Adrenal gland (tissue), 12 donors: Measurements from ENCODE around the gene SDR42E2. TPM values are rescaled to one million over a fixed set of nuclear protein-coding genes. Genes with fewer than 3 reads are reported as not detected.

Experiments
- DNase-seq, 7 donors: peaks; one replicate each; pipeline ENCODE4 v3.0.0-alpha.2; 2019 to 2020
- H3K27ac ChIP-seq, 5 donors: fragments of 200-600 bp; sonication (generic) in 4 of 5; 1 replicate in 3 of 5; 2 replicates in 2 of 5; pipeline versions ENCODE4 v1.5.1 to v1.8.0; 2016 to 2020; ENCODE audit warnings: mild to moderate bottlenecking in 1 of 5
- H3K27me3 ChIP-seq: fragments of 200-600 bp; 2 replicates; pipeline ENCODE4 v1.8.0; 2021
- H3K36me3 ChIP-seq, 2 donors: fragments of 200-600 bp; replicated peaks in 1 of 2; 1 replicate in 1 of 2; 2 replicates in 1 of 2; pipeline versions ENCODE4 v1.5.1 to v1.8.0; 2018 to 2022
- H3K4me1 ChIP-seq, 2 donors: fragments of 200-600 bp; replicated peaks in 1 of 2; 1 replicate in 1 of 2; 2 replicates in 1 of 2; pipeline versions ENCODE4 v1.5.1 to v1.8.0; 2018 to 2021
- H3K4me3 ChIP-seq, 4 donors: fragments of 200-600 bp; sonication (generic) in 3 of 4; one replicate each; pipeline ENCODE4 v1.5.1; 2016 to 2018
- H3K9me3 ChIP-seq, 3 donors: fragments of 200-600 bp; sonication (generic) in 1 of 3; replicated peaks in 1 of 3; 1 replicate in 2 of 3; 2 replicates in 1 of 3; pipeline versions ENCODE4 v1.5.1 to v1.8.0; 2016 to 2021
- CTCF ChIP-seq, 6 experiments: fragments of 450-650 bp in 4 of 6; fragments of 200-600 bp in 2 of 6; sonication (generic) in 1 of 6; IDR thresholded peaks; 1 replicate in 5 of 6; 2 replicates in 1 of 6; pipeline versions ENCODE4 v1.5.1 to v1.8.0; 2016 to 2021; ENCODE audit warnings: antibody characterized with exemption in 6 of 6, mild to moderate bottlenecking in 2 of 6, moderate library complexity in 1 of 6
- POLR2A ChIP-seq, 2 donors: fragments of 450-650 bp; IDR thresholded peaks; one replicate each; pipeline ENCODE4 v1.6.1; 2017; ENCODE audit warnings: antibody characterized with exemption in 2 of 2, mild to moderate bottlenecking in 2 of 2, moderate library complexity in 1 of 2
- WGBS, 4 donors: extraction: QIAGEN DNeasy Blood & Tissue Kit in 2 of 4; methylation state at CpG; one replicate each; pipeline versions ENCODE4 v1.1.5 to v1.1.7; 2013 to 2017; 5-methylcytosine and 5-hydroxymethylcytosine counted together
- intact Hi-C, 2 donors: fragments of 100-400 bp; cut with DNase I; formaldehyde crosslinking; loops; one replicate each; pipeline versions ENCODE4 v1.14.1 to v1.15.0; 2022 to 2023
- polyA plus RNA-seq, 3 donors: library from polyadenylated mRNA; stranded (reverse); fragments of 200-250 nt in 2 of 3; fragments of 350-450 nt in 1 of 3; fragmentation: Illumina TruSeq in 1 of 3; extraction: RNeasy Lipid Tissue Mini Kit (QIAGEN cat#74804) in 1 of 3; gene quantifications; one replicate each; pipeline ENCODE4 v1.2.3, GENCODE V29; 2013 to 2014
- total RNA-seq, 9 donors: library from RNA; depleted of rRNA in 4 of 9; stranded (reverse); fragments of >200 nt in 4 of 9; fragments of 120-200 nt in 1 of 9; fragmentation: NEBNext Ultra II Directional in 1 of 9; extraction: Animal tissue kit (Norgen Biotek cat#: 25700) in 1 of 9; gene quantifications; one replicate each; pipeline versions ENCODE4 v1.1.0 to v1.2.4, GENCODE V29; 2013 to 2023
- donor health status: healthy with polysubstance abuse.
- donor health status: Bipolar disorder and iron deficiency.
- donor health status: DM: yes; HTN: yes; CAD: no.
- donor health status: DM: no; HTN: no; CAD: no.
- donor health status: DM: no; HTN: no; CAD: no.
- donor health status: DM: yes; HTN: yes; CAD: no.

The SDR42E2 gene
- total and polyA plus RNA-seq, 12 donors = 0.08 to 0.10 TPM; not detected in 10

- DNase-seq = peak; percentile 63 to 86 (median 69)
- Histone ChIP-seq H3K27ac (peak overlapping the region in 4 of 5 donors; percentile 66 to 96 (median 92)), H3K27me3 (no peaks in the 10 kb centered on the region), H3K4me1 (peaks cover 28 to 35% of the 10 kb centered on the region in 2 donors), H3K4me3 (peak overlapping the region; percentile 26 to 80 (median 58)), H3K36me3 (no peaks in the 10 kb centered on the region), H3K9me3 (no peaks in the 10 kb centered on the region)
- WGBS, 4 donors = 1 to 2% (median 2%) methylated on average over 16 to 18 of the region's 18 CpGs
- intact Hi-C loops = loop anchor here (2.0 to 5.0 kb wide), 2 partner anchors 185 to 187 kb away; partner anchors contain the start of gene PDZD9 (in 1 of the 2)
- no peak for TF ChIP-seq POLR2A (IDR thresholded peaks at IDR 0.05)
- no peak for TF ChIP-seq CTCF (IDR thresholded peaks at IDR 0.05)
Observed at GRCh38 chr16:22189473-22190080, 27.3 kb downstream of the SDR42E2 start.

- intact Hi-C loops = no loop called here
- Histone ChIP-seq H3K9me3 (no peaks in the 10 kb centered on the region), H3K27me3 (no peaks in the 10 kb centered on the region), H3K27ac (peak overlapping the region in 4 of 5 donors; percentile 66 to 96 (median 92)), H3K4me3 (peak overlapping the region; percentile 26 to 80 (median 58)), H3K4me1 (peaks cover 28 to 35% of the 10 kb centered on the region in 2 donors), H3K36me3 (no peaks in the 10 kb centered on the region)
- 1 to 3% (median 1%) methylated on average over 16 to 72 of the region's 72 CpGs for WGBS, 4 donors
- TF ChIP-seq POLR2A (IDR thresholded peaks at IDR 0.05) (peak; percentile 73 to 82), CTCF (IDR thresholded peaks at IDR 0.05) (peak in 1 of 6 experiments; percentile 6)
- peak; percentile 74 to 100 (median 80) for DNase-seq
Observed at GRCh38 chr16:22190081-22190775, 27.9 kb downstream of the SDR42E2 start.

- Histone ChIP-seq H3K27me3 (no peaks in the 10 kb centered on the region), H3K4me1 (peaks cover 28 to 35% of the 10 kb centered on the region in 2 donors), H3K9me3 (no peaks in the 10 kb centered on the region), H3K4me3 (peak overlapping the region in 3 of 4 donors; percentile 15 to 52 (median 40)), H3K36me3 (no peaks in the 10 kb centered on the region), H3K27ac (peak overlapping the region; percentile 90 to 96 (median 95))
- TF ChIP-seq POLR2A (IDR thresholded peaks at IDR 0.05) (peak; percentile 85 to 98), CTCF (IDR thresholded peaks at IDR 0.05) (no peak)
- WGBS, 4 donors = 1% methylated on average over 37 to 43 of the region's 43 CpGs
- intact Hi-C loops = no loop called here
- DNase-seq = peak; percentile 100
Observed at GRCh38 chr16:22190776-22191531, 28.6 kb downstream of the SDR42E2 start.
